ENCODE measurements around the gene PYCR2.

DNA sequence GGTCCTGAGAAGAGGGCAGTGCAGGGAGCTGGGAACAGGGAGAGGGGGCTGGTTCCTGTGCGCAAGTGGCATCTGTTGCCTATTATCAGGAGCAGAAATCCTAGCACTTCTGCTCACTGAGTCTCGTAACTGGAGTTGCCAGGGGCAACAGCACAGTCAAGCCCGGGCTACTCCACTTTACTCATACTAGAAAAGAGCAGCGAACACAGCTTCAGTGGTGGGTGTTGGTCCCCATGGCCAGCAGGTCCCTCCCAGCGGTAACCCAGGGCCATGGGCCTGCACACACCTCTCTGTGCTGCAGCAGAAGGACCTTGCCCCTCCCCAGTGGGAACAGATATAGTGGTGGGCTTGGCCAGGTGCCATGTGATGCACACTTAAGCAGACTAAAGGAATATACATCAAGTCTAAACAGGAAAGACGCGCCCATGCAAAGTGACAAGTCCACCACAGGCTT lies 8.5 kb downstream of the PYCR2 start:
- TF ChIP-seq POLR2AphosphoS5 (IDR thresholded peaks at IDR 0.05) (no peak), POLR2A (IDR thresholded peaks at IDR 0.05) (no peak)
- TF ChIP-seq, protein P1, sequence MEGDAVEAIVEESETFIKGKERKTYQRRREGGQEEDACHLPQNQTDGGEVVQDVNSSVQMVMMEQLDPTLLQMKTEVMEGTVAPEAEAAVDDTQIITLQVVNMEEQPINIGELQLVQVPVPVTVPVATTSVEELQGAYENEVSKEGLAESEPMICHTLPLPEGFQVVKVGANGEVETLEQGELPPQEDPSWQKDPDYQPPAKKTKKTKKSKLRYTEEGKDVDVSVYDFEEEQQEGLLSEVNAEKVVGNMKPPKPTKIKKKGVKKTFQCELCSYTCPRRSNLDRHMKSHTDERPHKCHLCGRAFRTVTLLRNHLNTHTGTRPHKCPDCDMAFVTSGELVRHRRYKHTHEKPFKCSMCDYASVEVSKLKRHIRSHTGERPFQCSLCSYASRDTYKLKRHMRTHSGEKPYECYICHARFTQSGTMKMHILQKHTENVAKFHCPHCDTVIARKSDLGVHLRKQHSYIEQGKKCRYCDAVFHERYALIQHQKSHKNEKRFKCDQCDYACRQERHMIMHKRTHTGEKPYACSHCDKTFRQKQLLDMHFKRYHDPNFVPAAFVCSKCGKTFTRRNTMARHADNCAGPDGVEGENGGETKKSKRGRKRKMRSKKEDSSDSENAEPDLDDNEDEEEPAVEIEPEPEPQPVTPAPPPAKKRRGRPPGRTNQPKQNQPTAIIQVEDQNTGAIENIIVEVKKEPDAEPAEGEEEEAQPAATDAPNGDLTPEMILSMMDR (IDR thresholded peaks at IDR 0.05) = no peak
